ENCODE measurements around the gene MDM2.

MDM2 gene

GRCh38 chr12:68832504-68832867 is 24.5 kb downstream of the MDM2 start:
- peak; percentile 69 for TF ChIP-seq NFIC (IDR thresholded peaks at IDR 0.05)
- TF ChIP-seq, protein P1, sequence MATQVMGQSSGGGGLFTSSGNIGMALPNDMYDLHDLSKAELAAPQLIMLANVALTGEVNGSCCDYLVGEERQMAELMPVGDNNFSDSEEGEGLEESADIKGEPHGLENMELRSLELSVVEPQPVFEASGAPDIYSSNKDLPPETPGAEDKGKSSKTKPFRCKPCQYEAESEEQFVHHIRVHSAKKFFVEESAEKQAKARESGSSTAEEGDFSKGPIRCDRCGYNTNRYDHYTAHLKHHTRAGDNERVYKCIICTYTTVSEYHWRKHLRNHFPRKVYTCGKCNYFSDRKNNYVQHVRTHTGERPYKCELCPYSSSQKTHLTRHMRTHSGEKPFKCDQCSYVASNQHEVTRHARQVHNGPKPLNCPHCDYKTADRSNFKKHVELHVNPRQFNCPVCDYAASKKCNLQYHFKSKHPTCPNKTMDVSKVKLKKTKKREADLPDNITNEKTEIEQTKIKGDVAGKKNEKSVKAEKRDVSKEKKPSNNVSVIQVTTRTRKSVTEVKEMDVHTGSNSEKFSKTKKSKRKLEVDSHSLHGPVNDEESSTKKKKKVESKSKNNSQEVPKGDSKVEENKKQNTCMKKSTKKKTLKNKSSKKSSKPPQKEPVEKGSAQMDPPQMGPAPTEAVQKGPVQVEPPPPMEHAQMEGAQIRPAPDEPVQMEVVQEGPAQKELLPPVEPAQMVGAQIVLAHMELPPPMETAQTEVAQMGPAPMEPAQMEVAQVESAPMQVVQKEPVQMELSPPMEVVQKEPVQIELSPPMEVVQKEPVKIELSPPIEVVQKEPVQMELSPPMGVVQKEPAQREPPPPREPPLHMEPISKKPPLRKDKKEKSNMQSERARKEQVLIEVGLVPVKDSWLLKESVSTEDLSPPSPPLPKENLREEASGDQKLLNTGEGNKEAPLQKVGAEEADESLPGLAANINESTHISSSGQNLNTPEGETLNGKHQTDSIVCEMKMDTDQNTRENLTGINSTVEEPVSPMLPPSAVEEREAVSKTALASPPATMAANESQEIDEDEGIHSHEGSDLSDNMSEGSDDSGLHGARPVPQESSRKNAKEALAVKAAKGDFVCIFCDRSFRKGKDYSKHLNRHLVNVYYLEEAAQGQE (IDR thresholded peaks at IDR 0.05; ENCODE audit: low read depth) = no peak

DNA sequence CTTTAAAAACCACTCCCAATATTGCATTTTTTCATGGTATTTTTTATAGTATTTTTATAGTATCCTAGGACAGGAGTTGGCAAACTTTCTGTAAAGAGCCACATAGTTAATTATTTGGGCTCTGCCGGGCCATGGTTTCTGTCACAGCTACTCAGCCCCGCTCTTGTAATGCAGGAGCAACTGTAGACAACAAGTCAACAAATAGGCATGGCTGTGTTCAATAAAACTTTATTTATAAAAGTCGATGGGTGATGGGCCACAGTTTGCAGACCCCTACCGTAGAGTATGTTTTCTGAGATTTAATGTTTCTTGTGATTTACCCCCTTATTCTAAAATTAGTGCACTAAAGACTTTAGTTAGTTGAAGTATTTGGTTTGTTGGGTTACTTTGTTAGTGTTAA is 25.5 kb downstream of the MDM2 start:
- TF ChIP-seq CEBPB (IDR thresholded peaks at IDR 0.05) (no peak), TAF1 (IDR thresholded peaks at IDR 0.05; ENCODE audit: low read depth) (no peak), NFIC (IDR thresholded peaks at IDR 0.05) (no peak), TCF12 (IDR thresholded peaks at IDR 0.05; ENCODE audit: low read depth) (no peak), EP300 (IDR thresholded peaks at IDR 0.05; ENCODE audit: borderline replicate concordance) (no peak), ZBTB7A (IDR thresholded peaks at IDR 0.05; ENCODE audit: low read depth) (no peak), EGR1 (IDR thresholded peaks at IDR 0.05) (no peak), TEAD4 (IDR thresholded peaks at IDR 0.05) (no peak), FOXM1 (IDR thresholded peaks at IDR 0.05; ENCODE audit: borderline replicate concordance, low read depth) (no peak), YY1 (IDR thresholded peaks at IDR 0.05; ENCODE audit: low read depth) (no peak), RAD21 (IDR thresholded peaks at IDR 0.05; ENCODE audit: low read depth) (no peak), CREB1 (IDR thresholded peaks at IDR 0.05; ENCODE audit: low read depth) (no peak)
- TF ChIP-seq, protein P2, sequence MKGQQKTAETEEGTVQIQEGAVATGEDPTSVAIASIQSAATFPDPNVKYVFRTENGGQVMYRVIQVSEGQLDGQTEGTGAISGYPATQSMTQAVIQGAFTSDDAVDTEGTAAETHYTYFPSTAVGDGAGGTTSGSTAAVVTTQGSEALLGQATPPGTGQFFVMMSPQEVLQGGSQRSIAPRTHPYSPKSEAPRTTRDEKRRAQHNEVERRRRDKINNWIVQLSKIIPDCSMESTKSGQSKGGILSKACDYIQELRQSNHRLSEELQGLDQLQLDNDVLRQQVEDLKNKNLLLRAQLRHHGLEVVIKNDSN (IDR thresholded peaks at IDR 0.05) = no peak
- TF ChIP-seq, protein P3, sequence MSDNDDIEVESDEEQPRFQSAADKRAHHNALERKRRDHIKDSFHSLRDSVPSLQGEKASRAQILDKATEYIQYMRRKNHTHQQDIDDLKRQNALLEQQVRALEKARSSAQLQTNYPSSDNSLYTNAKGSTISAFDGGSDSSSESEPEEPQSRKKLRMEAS (IDR thresholded peaks at IDR 0.05) = no peak
- TF ChIP-seq, protein P1 (IDR thresholded peaks at IDR 0.05; ENCODE audit: low read depth) = no peak

DNA sequence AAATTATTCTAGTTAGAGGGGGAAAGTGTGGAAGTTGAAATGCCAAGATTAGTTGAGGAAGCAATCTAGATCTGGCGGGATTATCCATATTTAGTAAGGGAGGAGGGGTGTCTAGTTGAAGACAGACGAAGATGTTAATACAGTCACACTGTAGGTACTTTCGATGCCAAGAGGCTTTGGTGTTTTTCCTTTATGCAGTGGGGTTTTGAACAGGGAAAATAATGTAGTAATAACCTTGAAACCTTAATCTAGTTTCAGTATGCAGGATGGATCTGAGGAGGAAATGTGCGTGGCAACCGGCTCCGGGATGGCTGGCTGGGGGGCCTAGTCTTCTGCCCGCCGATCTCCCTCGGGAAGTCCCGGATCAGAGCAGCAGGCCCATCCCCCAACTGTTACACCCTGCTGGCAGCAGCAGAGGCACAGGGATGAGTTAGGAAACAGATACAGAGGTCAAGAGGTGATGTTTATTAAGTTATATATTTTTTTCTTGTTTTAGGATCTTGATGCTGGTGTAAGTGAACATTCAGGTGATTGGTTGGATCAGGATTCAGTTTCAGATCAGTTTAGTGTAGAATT is 27.4 kb downstream of the MDM2 start:
- TF ChIP-seq, protein P2 (IDR thresholded peaks at IDR 0.05) = no peak
- TF ChIP-seq TCF12 (IDR thresholded peaks at IDR 0.05; ENCODE audit: low read depth) (no peak), YY1 (IDR thresholded peaks at IDR 0.05; ENCODE audit: low read depth) (no peak), ZBTB7A (IDR thresholded peaks at IDR 0.05; ENCODE audit: low read depth) (no peak), FOXM1 (IDR thresholded peaks at IDR 0.05; ENCODE audit: borderline replicate concordance, low read depth) (no peak), TEAD4 (IDR thresholded peaks at IDR 0.05) (no peak), EP300 (IDR thresholded peaks at IDR 0.05; ENCODE audit: borderline replicate concordance) (no peak)

GRCh38 chr12:68837215-68837614 is 29.2 kb downstream of the MDM2 start:
- TF ChIP-seq, protein P3 (IDR thresholded peaks at IDR 0.05) = no peak
- no peak for TF ChIP-seq FOXM1 (IDR thresholded peaks at IDR 0.05; ENCODE audit: borderline replicate concordance, low read depth)
- TF ChIP-seq EGR1 (IDR thresholded peaks at IDR 0.05) = no peak
- no peak for TF ChIP-seq CREB1 (IDR thresholded peaks at IDR 0.05; ENCODE audit: low read depth)
- TF ChIP-seq TAF1 (IDR thresholded peaks at IDR 0.05; ENCODE audit: low read depth) = no peak
- TF ChIP-seq, protein P1 (IDR thresholded peaks at IDR 0.05; ENCODE audit: low read depth) = no peak
- TF ChIP-seq TCF12 (IDR thresholded peaks at IDR 0.05; ENCODE audit: low read depth) = no peak
- TF ChIP-seq EP300 (IDR thresholded peaks at IDR 0.05; ENCODE audit: borderline replicate concordance) = no peak
- no peak for TF ChIP-seq NFIC (IDR thresholded peaks at IDR 0.05)
- no peak for TF ChIP-seq RAD21 (IDR thresholded peaks at IDR 0.05; ENCODE audit: low read depth)
- TF ChIP-seq ZBTB7A (IDR thresholded peaks at IDR 0.05; ENCODE audit: low read depth) = no peak
- TF ChIP-seq, protein P2 (IDR thresholded peaks at IDR 0.05) = no peak
- TF ChIP-seq YY1 (IDR thresholded peaks at IDR 0.05; ENCODE audit: low read depth) = no peak
- no peak for TF ChIP-seq CEBPB (IDR thresholded peaks at IDR 0.05)
- no peak for TF ChIP-seq TEAD4 (IDR thresholded peaks at IDR 0.05)
